ENCODE data around the gene AKR1C1.
A peak's percentile ranks its signal among the peaks of the same experiment; 100 is the strongest.
"Not testable (repeated sequence)": the region's sequence is repeated elsewhere in the genome, so short reads cannot be mapped to it uniquely, and the experiment has no call there.

Gene AKR1C1

GRCh38 chr10:5018134-5018533, 54.9 kb downstream of the AKR1C1 start:
- Mint-ChIP-seq H3K4me1 (no peaks in the 10 kb centered on the region), H3K4me3 (no peak overlapping the region), H3K9me3 (no peaks in the 10 kb centered on the region), H3K36me3 (no peaks in the 10 kb centered on the region), H3K27me3 (peaks cover 9% of the 10 kb centered on the region), H3K27ac (no peak overlapping the region)
- ATAC-seq, result no peak

DNA sequence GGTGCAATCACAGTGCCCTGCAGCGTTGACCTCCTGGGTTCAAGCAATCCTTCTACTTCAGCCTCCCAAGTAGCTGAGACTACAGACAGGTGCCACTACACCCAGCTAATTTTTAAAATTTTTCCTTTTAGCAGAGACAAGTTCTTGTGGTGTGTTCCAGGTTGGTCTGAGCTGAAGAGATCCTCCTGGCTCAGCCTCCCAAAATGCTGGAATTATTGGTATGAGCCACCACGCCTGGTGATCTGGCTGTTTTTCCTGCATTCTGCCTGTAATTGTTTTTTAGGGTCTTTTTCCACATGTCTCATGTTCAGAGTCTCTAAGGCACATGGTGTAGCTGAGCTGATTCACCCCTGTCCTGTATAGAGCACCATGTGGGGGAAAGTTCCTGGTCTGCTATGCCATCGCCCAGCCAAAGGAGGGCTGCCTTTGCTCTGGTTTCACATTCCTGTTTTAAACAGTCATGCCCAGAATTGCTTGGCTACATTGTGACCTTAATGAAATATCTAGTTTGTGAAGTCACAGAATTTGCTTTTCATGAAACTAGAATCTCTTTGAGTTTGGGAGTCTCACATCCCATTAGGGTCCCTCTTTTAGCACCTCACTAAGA, 55.6 kb downstream of the AKR1C1 start:
- not testable (repeated sequence) for H3K36me3 Mint-ChIP-seq, ATAC-seq, H3K4me1 Mint-ChIP-seq, H3K4me3 Mint-ChIP-seq, H3K9me3 Mint-ChIP-seq, H3K27me3 Mint-ChIP-seq, H3K27ac Mint-ChIP-seq

DNA sequence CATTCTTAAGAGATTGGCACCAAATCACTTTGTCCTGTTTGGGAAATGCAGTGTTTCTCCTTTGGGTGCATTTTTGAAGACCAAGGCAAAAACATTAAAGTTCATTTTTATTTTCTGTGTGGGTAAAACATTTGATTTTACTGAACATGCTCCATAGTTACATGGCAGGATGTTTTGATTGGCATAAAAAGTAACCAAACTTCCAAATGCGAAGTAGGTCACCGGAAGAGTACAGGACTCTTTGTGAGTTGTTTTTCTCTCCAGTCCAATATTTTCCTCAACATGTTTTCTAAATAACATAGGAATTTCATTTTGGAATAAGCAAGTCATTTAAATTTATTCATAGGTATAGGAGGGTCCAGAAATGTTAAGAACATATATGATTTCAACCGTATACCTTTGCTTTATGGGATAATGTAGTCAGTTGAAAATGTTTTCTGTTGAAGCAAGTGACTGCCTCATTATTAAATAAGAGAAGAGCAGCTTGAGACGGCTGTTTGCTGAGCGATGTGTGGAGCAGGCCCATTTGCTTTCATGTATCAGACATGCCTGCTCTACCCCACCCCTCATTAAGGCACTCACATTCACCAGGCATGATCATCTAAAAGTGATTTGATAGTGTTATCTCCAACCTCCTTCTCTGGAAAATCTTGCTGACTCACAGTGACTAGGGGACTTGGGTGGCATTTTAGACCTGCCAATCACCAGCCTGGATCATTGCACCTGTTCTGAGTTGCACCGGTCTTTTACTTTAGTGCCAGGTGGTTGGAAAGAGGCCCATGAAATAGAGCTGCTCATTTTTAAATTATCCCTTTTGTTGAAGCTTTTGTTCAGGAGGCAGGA, 56.8 kb downstream of the AKR1C1 start:
- not testable (repeated sequence) for H3K36me3 Mint-ChIP-seq, H3K4me1 Mint-ChIP-seq, ATAC-seq, H3K27ac Mint-ChIP-seq, H3K4me3 Mint-ChIP-seq, H3K27me3 Mint-ChIP-seq, H3K9me3 Mint-ChIP-seq

DNA sequence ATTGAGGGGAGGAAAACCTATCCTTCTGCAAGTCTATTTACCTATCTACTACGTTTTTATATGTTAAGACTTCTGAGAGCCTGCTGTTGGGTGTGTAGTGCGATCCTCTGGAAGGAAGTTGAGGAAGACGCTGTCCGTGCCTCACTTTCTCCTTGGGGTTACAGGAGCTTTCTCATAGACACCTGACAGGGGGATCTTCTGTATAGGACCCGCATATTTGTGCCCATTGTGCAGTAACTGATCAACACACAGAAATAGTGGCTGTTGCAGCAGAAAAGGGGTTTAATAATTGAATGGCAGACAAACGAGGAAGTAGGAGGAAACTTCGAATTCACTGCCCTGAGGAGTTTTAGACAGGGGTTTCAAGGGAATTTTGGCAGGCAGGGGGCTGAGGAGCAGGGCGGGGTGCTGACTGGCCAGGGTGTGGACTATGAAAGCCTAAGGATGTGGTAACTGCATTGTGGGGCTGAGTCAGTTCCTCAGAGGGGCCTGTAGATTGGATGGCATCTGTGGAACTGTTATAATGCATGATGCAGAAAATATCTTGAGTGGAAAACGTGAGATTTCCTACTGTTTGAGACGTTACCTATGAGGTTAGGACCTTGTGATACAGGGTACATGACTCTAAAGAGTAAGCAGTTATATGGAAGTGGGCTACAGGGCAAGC, 58.5 kb downstream of the AKR1C1 start:
- ATAC-seq, H3K36me3 Mint-ChIP-seq, H3K9me3 Mint-ChIP-seq, H3K27me3 Mint-ChIP-seq, H3K27ac Mint-ChIP-seq, H3K4me1 Mint-ChIP-seq, H3K4me3 Mint-ChIP-seq: not testable (repeated sequence)

GRCh38 chr10:5023177-5023805, 60.1 kb downstream of the AKR1C1 start:
- Mint-ChIP-seq H3K36me3 (no peaks in the 10 kb centered on the region), H3K27ac (no peak overlapping the region), H3K4me1 (no peaks in the 10 kb centered on the region), H3K4me3 (no peak overlapping the region), H3K27me3 (no peaks in the 10 kb centered on the region), H3K9me3 (peaks cover 3% of the 10 kb centered on the region)
- no peak for ATAC-seq

DNA sequence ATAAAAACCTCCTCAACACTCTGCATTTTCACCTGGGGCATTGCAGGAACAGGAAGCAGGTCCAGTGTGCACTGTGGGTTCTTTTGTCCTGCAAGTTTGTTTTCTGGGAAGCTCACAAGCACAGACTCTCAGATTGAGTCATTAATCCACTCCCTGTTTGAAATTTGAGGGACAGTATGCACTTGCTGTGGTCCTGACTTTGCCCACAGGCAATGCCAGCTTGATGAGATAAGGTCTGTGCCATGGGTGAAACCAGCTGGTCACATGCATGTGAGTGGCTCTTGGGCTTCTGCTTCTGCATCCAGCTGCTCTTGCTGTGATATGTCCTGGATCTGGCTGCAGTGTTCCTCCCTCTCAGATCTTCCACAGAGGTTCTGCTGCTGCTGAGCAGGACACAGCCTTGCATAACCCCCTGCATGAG, 62.3 kb downstream of the AKR1C1 start:
- not testable (repeated sequence) for H3K36me3 Mint-ChIP-seq, H3K27ac Mint-ChIP-seq, H3K27me3 Mint-ChIP-seq, H3K4me3 Mint-ChIP-seq, H3K9me3 Mint-ChIP-seq, H3K4me1 Mint-ChIP-seq
- ATAC-seq, result peak; percentile 45

GRCh38 chr10:5030989-5031388, 67.8 kb downstream of the AKR1C1 start:
- H3K27me3 Mint-ChIP-seq, result no peaks in the 10 kb centered on the region
- ATAC-seq, result no peak
- no peak overlapping the region for H3K4me3 Mint-ChIP-seq
- H3K27ac Mint-ChIP-seq, result no peak overlapping the region
- H3K9me3 Mint-ChIP-seq, result peaks cover 23% of the 10 kb centered on the region
- H3K36me3 Mint-ChIP-seq, result no peaks in the 10 kb centered on the region
- no peaks in the 10 kb centered on the region for H3K4me1 Mint-ChIP-seq

GRCh38 chr10:5031588-5031987, 68.4 kb downstream of the AKR1C1 start:
- not testable (repeated sequence) for H3K4me1 Mint-ChIP-seq, H3K36me3 Mint-ChIP-seq, H3K27ac Mint-ChIP-seq, H3K27me3 Mint-ChIP-seq, ATAC-seq, H3K4me3 Mint-ChIP-seq
- peaks cover 22% of the 10 kb centered on the region for H3K9me3 Mint-ChIP-seq

DNA sequence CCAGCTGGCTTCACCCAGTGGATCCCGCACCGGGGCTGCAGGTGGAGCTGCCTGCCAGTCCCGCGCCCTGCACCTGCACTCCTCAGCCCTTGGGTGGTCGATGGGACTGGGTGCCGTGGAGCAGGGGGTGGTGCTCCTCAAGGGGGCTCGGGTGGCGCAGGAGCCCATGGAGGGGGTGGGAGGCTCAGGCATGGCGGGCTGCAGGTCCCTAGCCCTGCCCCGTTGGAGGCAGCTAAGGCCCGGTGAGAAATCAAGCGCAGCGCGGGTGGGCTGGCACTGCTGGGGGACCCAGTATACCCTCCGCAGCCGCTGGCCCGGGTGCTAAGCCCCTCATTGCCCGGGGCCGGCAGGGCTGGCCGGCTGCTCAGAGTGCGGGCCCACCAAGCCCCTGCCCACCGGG, 69.2 kb downstream of the AKR1C1 start:
- H3K36me3 Mint-ChIP-seq, H3K27ac Mint-ChIP-seq, H3K4me1 Mint-ChIP-seq, ATAC-seq, H3K27me3 Mint-ChIP-seq, H3K4me3 Mint-ChIP-seq: not testable (repeated sequence)
- peaks cover 22% of the 10 kb centered on the region for H3K9me3 Mint-ChIP-seq
